Activated CD4-positive, CD25-positive, alpha-beta regulatory T cell treated with anti-CD3 and anti-CD28 coated beads, Interleukin-2, amount 50 U/mL, for 16 hours (primary cell): ENCODE measurements around the gene ASCL3.
"Not testable (repeated sequence)": the region's sequence is repeated elsewhere in the genome, so short reads cannot be mapped to it uniquely, and the experiment has no call there.

Experiments
- DNase-seq: peaks from one replicate; pipeline ENCODE4 v3.0.0-alpha.2; 2020; ENCODE audit warnings: low read depth, low spot score

ASCL3 gene

GRCh38 chr11:8910649-8911026 lies 32.2 kb downstream of the ASCL3 start:
- DNase-seq: no peak

- no peak for DNase-seq
These were observed 34.7 kb downstream of the ASCL3 start for GRCh38 chr11:8908099-8908498.

GRCh38 chr11:8907116-8907515 lies 35.7 kb downstream of the ASCL3 start:
- no peak for DNase-seq

GRCh38 chr11:8905528-8906165 lies 37.2 kb downstream of the ASCL3 start:
- no peak for DNase-seq

GRCh38 chr11:8899119-8899753 lies 43.6 kb downstream of the ASCL3 start:
- no peak for DNase-seq

GRCh38 chr11:8891185-8891584 lies 51.6 kb downstream of the ASCL3 start:
- not testable (repeated sequence) for DNase-seq
